HUES64 (cell line): ENCODE data around the gene ADGRF1.

Source experiments
- H3K27ac ChIP-seq: 2 replicates; pipeline ENCODE4 v1.7.0; 2013; ENCODE audit warnings: low read depth, low read length, inconsistent platforms
- H3K27me3 ChIP-seq: 2 replicates; pipeline ENCODE4 v1.6.1; 2013; ENCODE audit warnings: mild to moderate bottlenecking, low read length; ENCODE audit not compliant: insufficient read depth
- H3K36me3 ChIP-seq: 2 replicates; pipeline ENCODE4 v1.6.1; 2013; ENCODE audit warnings: mild to moderate bottlenecking, low read length; ENCODE audit not compliant: insufficient read depth
- H3K4me1 ChIP-seq: 2 replicates; pipeline ENCODE4 v1.6.1; 2013; ENCODE audit warnings: mild to moderate bottlenecking, low read length, moderate library complexity; ENCODE audit not compliant: insufficient read depth
- H3K4me3 ChIP-seq: 2 replicates; pipeline ENCODE4 v1.5.1; 2013; ENCODE audit warnings: mild to moderate bottlenecking, low read length, moderate library complexity
- H3K9ac ChIP-seq: 2 replicates; pipeline ENCODE4 v1.6.1; 2013; ENCODE audit warnings: mild to moderate bottlenecking, low read depth, low read length
- H3K9me3 ChIP-seq: 2 replicates; pipeline ENCODE4 v1.6.1; 2013; ENCODE audit warnings: low read depth, low read length; ENCODE audit not compliant: insufficient read depth
- WGBS: fragments of 150-250, 120-280 bp; methylation state at CpG from one replicate; pipeline ENCODE4 v1.1.7; 2013; ENCODE audit warnings: missing lambda C conversion rate; 5-methylcytosine and 5-hydroxymethylcytosine counted together

Gene ADGRF1

DNA sequence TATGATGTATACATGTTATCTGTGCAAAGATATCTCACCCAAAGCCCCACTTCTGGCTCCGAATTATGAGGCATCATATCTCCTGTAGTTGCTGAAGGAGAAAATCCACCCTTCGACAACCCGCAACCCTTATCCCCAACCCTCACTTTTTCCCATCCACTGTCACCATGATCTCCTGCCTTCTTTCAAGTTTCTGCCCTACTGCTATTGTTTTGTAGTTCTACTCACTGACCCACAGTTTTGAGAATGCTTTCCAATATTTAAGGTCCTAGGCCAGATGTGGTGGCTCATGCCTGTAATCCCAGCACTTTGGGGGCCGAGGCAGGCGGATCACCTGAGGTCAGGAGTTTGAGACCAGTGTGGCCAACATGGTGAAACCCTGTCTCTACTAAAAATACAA, 22.2 kb downstream of the ADGRF1 start:
- H3K9me3 ChIP-seq: no peaks in the 10 kb centered on the region
- H3K4me1 ChIP-seq: peaks cover 6% of the 10 kb centered on the region; the same call in 1 of the 2 replicates
- H3K9ac ChIP-seq: no peak overlapping the region
- no peaks in the 10 kb centered on the region for H3K36me3 ChIP-seq
- no peak overlapping the region for H3K4me3 ChIP-seq
- no peak overlapping the region for H3K27ac ChIP-seq
- H3K27me3 ChIP-seq: no peaks in the 10 kb centered on the region
- 94% methylated on average over 5 of the region's 5 CpGs for WGBS

DNA sequence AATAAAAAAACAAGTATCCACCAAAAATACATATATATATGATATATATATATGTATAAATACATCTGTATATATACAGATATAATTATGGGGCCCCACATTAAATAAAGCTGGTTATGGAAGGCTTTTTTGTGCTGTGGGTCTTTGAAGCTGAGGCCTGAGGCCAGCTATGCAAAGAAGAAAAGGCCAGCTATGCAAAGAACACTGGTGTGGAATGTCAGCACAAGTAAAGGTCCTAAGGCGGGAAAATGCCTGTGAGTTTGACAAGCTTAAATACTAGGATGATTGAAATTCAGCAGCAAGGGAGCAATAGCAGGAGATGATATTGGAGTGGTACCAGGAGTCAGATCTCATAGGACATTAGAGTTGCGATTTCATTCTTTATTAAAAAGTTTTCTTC, 25.2 kb downstream of the ADGRF1 start:
- no peak overlapping the region for H3K27ac ChIP-seq
- 66% methylated on average over 1 of the region's 2 CpGs for WGBS
- no peak overlapping the region for H3K4me3 ChIP-seq
- no peaks in the 10 kb centered on the region for H3K36me3 ChIP-seq
- no peaks in the 10 kb centered on the region for H3K27me3 ChIP-seq
- H3K9me3 ChIP-seq: no peaks in the 10 kb centered on the region
- no peak overlapping the region for H3K9ac ChIP-seq
- H3K4me1 ChIP-seq: peaks cover 6% of the 10 kb centered on the region; the same call in 1 of the 2 replicates

DNA sequence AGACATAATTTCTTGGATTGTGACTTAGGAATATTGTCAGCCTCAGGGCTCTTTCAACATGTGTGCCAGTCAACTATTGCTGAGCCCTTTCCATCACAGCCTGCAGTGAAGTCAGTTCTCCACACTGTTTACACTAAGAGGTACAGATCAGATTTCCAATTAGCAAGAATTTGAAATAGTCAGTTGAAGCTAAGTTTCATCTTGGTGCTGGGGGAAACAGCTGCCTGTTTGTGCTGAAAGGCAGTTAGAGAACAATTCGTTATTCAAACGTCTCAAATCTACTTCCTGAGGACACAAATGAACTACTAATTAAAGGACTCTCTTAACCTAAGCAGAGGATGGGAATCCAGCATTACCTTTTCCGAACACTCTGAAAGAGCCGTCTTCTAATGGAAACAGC, 25.9 kb downstream of the ADGRF1 start:
- WGBS: 76% methylated on average over 4 of the region's 4 CpGs

DNA sequence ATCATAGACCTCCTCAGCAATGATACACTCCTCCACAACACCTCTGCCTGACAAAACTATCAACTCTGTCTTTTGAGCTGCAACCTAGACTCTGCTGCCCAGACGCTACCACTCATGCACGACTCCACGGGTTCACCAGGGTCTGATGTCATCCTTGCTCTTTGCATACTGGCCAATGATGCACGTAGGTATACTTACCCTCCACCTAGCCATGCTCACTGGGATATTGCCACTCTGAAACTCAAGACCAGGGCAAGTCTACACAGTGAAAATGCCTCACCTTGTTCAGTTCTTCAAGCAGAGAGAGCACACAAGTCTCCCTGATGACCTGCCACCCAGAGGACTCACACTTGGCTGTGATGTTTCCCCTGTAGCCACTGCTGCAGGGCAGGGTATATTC, 27.7 kb downstream of the ADGRF1 start:
- Histone ChIP-seq H3K9ac (no peak overlapping the region), H3K27ac (no peak overlapping the region), H3K27me3 (no peaks in the 10 kb centered on the region), H3K36me3 (no peaks in the 10 kb centered on the region), H3K9me3 (no peaks in the 10 kb centered on the region), H3K4me1 (peaks cover 6% of the 10 kb centered on the region; the same call in 1 of the 2 replicates), H3K4me3 (no peak overlapping the region)
- 91% methylated on average over 4 of the region's 4 CpGs for WGBS

More for the DNA sequence above, 25.9 kb downstream of the ADGRF1 start:
- Histone ChIP-seq H3K9ac (no peak overlapping the region), H3K4me1 (peaks cover 6% of the 10 kb centered on the region; the same call in 1 of the 2 replicates), H3K4me3 (no peak overlapping the region), H3K27ac (no peak overlapping the region), H3K9me3 (no peaks in the 10 kb centered on the region), H3K36me3 (no peaks in the 10 kb centered on the region), H3K27me3 (no peaks in the 10 kb centered on the region)

DNA sequence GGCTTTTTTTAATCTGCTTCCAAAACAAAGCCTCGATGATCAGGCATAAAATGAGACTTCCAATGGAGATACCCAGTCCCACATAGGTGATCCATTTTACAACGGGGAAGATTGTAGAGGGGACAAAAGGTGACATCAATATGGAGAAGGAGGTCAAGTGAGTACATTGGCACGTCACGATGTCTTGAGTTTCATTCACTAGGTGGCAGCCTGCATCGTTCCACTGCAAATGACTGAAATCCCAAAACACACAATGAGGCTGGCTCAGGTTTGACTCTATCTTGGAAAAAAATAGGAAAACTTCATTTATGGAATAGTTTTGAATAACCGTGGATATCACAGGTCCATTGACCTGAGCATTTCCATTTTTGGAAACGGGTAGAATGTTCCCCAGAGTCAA, 32.5 kb downstream of the ADGRF1 start:
- no peak overlapping the region for H3K27ac ChIP-seq
- WGBS: 87% methylated on average over 7 of the region's 7 CpGs
- H3K9ac ChIP-seq: no peak overlapping the region
- H3K36me3 ChIP-seq: no peaks in the 10 kb centered on the region
- H3K4me3 ChIP-seq: no peak overlapping the region
- H3K27me3 ChIP-seq: no peaks in the 10 kb centered on the region
- H3K4me1 ChIP-seq: no peaks in the 10 kb centered on the region
- H3K9me3 ChIP-seq: no peaks in the 10 kb centered on the region

DNA sequence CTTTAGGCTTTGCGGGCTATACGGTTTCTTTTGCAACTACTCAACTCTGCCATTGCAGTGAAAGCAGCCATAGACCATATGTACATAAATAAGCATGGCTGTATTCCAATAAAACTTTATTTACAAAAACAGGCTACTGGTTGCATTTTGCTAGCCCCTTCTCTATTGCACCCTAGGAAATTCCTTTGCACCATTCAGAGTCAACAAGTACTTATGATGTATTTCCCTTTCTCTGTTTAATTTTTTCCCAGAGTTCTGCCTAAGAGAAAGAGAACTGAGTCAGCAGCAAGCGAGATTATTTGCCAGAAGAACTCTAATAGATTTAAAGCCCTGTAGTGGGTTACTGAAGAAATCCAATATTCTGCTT, 33.8 kb downstream of the ADGRF1 start:
- no peaks in the 10 kb centered on the region for H3K27me3 ChIP-seq
- WGBS: 98% methylated on average over 3 of the region's 3 CpGs

DNA sequence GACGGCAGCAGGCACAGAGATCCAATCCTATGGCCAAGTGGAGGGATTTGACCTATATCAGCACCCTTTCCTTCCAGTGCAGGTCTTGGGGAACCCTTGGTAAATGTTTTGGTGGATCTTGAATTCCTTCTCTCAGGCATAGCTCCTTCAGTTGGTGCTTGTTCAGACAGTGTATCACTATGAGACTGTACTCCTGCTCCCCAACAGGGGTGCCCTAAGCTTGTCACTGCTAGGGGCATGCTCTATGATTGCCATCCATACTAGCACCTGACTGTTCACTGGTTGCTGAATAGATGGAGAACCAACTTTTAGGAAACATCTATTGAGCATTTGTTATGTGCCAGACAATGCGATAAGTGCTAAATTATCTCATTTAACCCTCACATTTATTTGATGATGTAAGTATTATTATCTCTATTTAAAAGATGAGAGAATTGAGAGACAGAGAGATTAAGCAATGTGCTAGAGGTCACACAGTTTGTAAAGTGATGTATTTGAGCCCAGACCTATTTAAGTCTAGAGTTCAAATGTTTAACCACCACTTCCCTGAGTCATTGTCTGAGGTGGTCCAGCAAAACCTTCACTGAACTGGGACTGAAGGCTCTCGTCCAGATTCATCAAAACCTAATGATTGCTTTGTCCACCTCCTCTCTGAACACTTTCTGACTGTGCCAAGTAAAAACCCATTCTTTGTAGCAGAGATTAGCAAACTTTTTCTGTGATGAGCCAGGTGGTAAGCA, 34.3 kb downstream of the ADGRF1 start:
- 72% methylated on average over 2 of the region's 3 CpGs for WGBS
- H3K27ac ChIP-seq: no peak overlapping the region
- H3K4me3 ChIP-seq: no peak overlapping the region
- H3K9ac ChIP-seq: no peak overlapping the region
- H3K36me3 ChIP-seq: no peaks in the 10 kb centered on the region
- no peaks in the 10 kb centered on the region for H3K9me3 ChIP-seq
- H3K4me1 ChIP-seq: no peaks in the 10 kb centered on the region
- no peaks in the 10 kb centered on the region for H3K27me3 ChIP-seq

More for the DNA sequence above, 33.8 kb downstream of the ADGRF1 start:
- no peaks in the 10 kb centered on the region for H3K36me3 ChIP-seq
- H3K4me1 ChIP-seq: no peaks in the 10 kb centered on the region
- no peak overlapping the region for H3K27ac ChIP-seq
- no peaks in the 10 kb centered on the region for H3K9me3 ChIP-seq
- H3K9ac ChIP-seq: no peak overlapping the region
- no peak overlapping the region for H3K4me3 ChIP-seq

DNA sequence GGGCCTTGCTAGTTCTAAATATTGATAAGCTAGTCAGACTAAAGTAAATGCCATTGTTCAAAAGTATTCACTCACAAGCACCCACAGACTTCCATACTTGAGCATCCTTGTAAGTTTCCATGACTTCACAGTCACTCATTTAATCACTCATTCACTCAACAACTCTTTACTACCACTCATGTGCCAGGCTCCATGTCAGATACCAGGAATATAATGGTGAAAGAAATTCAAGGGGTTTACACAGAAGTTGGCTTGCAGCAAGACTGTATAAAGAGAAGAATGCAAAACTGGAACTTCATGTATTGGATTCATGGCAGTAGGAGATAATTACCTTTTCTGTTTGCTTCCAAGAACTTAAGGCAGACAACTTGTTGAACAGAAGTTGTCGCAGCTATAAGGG, 36.6 kb downstream of the ADGRF1 start:
- no CpG with 5 or more reads among the region's 1 CpG for WGBS
- no peaks in the 10 kb centered on the region for H3K4me1 ChIP-seq
- no peak overlapping the region for H3K9ac ChIP-seq
- H3K36me3 ChIP-seq: no peaks in the 10 kb centered on the region
- H3K9me3 ChIP-seq: no peaks in the 10 kb centered on the region
- H3K27me3 ChIP-seq: no peaks in the 10 kb centered on the region
- no peak overlapping the region for H3K27ac ChIP-seq
- H3K4me3 ChIP-seq: no peak overlapping the region

DNA sequence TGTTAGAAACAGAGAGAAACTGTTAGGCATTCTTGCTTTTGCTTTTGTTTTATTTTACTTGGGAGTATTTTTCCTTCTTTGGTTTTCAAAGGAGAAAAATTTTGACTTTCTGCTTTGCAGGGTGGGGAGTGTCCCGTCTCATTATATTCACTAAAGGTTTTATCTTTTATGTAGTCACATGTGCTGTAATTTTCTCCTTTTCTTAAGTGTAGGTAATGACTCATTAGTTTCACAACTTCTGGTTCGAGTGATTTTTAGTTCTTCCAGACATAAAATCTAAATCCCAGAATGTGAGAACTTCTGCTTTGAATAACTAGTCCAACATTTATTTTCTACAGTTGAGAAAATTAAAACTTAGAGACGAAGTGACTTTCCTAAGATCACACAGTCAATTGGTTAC, 37.7 kb downstream of the ADGRF1 start:
- no peaks in the 10 kb centered on the region for H3K27me3 ChIP-seq
- no peak overlapping the region for H3K9ac ChIP-seq
- H3K9me3 ChIP-seq: no peaks in the 10 kb centered on the region
- H3K27ac ChIP-seq: no peak overlapping the region
- no peak overlapping the region for H3K4me3 ChIP-seq
- no peaks in the 10 kb centered on the region for H3K4me1 ChIP-seq
- H3K36me3 ChIP-seq: no peaks in the 10 kb centered on the region
- WGBS: 93% methylated on average over 2 of the region's 3 CpGs

DNA sequence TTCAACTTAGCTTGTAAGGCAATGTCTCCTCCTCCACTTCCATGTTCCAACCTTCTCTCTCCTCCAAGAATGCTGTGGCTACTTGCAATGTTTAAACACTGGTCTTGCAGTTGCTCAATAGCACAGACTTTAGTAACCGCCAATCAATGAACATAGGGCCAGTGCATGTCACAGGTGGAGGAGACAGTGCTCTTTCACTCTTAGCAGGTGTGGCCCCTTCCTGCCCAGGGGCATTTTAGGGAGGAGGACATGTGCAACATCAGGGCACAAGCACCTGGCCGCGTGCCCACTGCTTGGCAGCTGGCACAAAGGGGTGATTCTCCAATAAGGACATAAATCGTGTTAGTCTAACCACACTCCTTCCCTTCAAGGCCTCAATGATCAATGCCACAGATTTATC, 41.3 kb downstream of the ADGRF1 start:
- 97% methylated on average over 4 of the region's 4 CpGs for WGBS
- Histone ChIP-seq H3K27ac (no peak overlapping the region), H3K36me3 (no peaks in the 10 kb centered on the region), H3K4me3 (no peak overlapping the region), H3K27me3 (no peaks in the 10 kb centered on the region), H3K4me1 (no peaks in the 10 kb centered on the region), H3K9me3 (no peaks in the 10 kb centered on the region), H3K9ac (no peak overlapping the region)

DNA sequence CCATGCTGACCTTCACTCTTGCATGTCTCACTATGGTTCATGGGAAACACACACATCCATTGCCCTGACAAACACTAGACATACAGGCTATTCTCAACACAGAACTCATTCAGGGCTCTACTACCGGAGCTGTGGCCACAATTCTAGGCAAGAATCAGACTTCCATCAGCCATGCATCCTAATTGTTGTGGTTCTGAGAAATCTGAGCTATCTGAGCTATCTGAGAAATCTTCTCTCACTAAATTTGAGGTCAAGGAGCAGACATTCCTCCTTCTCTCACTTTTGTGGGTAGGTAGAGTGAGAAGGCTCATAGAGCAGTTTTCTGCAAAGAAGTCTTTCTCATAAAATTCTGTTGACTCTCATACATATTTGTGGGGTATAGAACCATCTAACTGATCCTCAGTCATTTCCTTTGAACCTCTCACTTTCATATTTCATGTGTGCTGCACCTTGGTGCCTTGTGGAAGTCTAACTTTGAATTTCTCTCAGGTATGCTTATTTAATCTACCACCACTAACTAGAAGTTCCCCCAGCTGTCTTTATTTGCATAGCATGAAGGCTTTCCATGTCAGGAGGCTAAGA, 43.6 kb downstream of the ADGRF1 start:
- H3K36me3 ChIP-seq: no peaks in the 10 kb centered on the region
- H3K4me1 ChIP-seq: no peaks in the 10 kb centered on the region
- no peaks in the 10 kb centered on the region for H3K9me3 ChIP-seq
- H3K27ac ChIP-seq: no peak overlapping the region
- H3K4me3 ChIP-seq: no peak overlapping the region
- WGBS: 81% methylated on average over 1 of the region's 1 CpG
- H3K9ac ChIP-seq: no peak overlapping the region
- no peaks in the 10 kb centered on the region for H3K27me3 ChIP-seq
